Measurements from ENCODE around the gene CD47. TPM values are rescaled to one million over a fixed set of nuclear protein-coding genes. Genes with fewer than 3 reads are reported as not detected.

CD47 gene
- total and polyA plus RNA-seq, 12 donors = 24.2 to 108 (median 70.0) TPM

- Histone ChIP-seq H3K27ac (no peak overlapping the region), H3K36me3 (replicated peaks in 1 of 2) (no peaks in the 10 kb centered on the region), H3K4me3 (no peak overlapping the region), H3K27me3 (no peaks in the 10 kb centered on the region), H3K4me1 (replicated peaks in 1 of 2) (no peaks in the 10 kb centered on the region), H3K9me3 (replicated peaks in 1 of 3) (no peaks in the 10 kb centered on the region)
- intact Hi-C loops (cut with DNase I) = no loop called here
- 89 to 100% (median 98%) methylated on average over 3 of the region's 3 CpGs for whole genome bisulfite sequencing, 4 donors
- DNase-seq = no peak
- TF ChIP-seq CTCF (IDR thresholded peaks at IDR 0.05) (no peak), POLR2A (IDR thresholded peaks at IDR 0.05) (no peak)
Measured at GRCh38 chr3:108022256-108023150, 68.3 kb downstream of the CD47 start.

GRCh38 chr3:108021533-108021932 is 69.3 kb downstream of the CD47 start:
- intact Hi-C loops (cut with DNase I) = no loop called here
- Histone ChIP-seq H3K27ac (no peak overlapping the region), H3K4me3 (no peak overlapping the region), H3K4me1 (replicated peaks in 1 of 2) (no peaks in the 10 kb centered on the region), H3K9me3 (replicated peaks in 1 of 3) (no peaks in the 10 kb centered on the region), H3K36me3 (replicated peaks in 1 of 2) (no peaks in the 10 kb centered on the region), H3K27me3 (no peaks in the 10 kb centered on the region)
- no peak for DNase-seq
- 64 to 95% (median 87%) methylated on average over 2 of the region's 2 CpGs for WGBS, 4 donors
- TF ChIP-seq POLR2A (IDR thresholded peaks at IDR 0.05) = no peak

GRCh38 chr3:108021131-108021530 is 69.7 kb downstream of the CD47 start:
- intact Hi-C loops (cut with DNase I) = no loop called here

GRCh38 chr3:108018552-108018951 is 72.3 kb downstream of the CD47 start:
- no peaks in the 10 kb centered on the region for H3K27me3 ChIP-seq
- H3K36me3 ChIP-seq (replicated peaks in 1 of 2) = no peaks in the 10 kb centered on the region
- no peak overlapping the region for H3K4me3 ChIP-seq
- H3K27ac ChIP-seq = no peak overlapping the region
- no peaks in the 10 kb centered on the region for H3K9me3 ChIP-seq (replicated peaks in 1 of 3)
- H3K4me1 ChIP-seq (replicated peaks in 1 of 2) = no peaks in the 10 kb centered on the region
- no peak for DNase-seq
- TF ChIP-seq CTCF (IDR thresholded peaks at IDR 0.05) (no peak), POLR2A (IDR thresholded peaks at IDR 0.05) (no peak)
- intact Hi-C loops (cut with DNase I) = no loop called here
- 60 to 75% (median 64%) methylated on average over 8 of the region's 8 CpGs for WGBS, 4 donors

More at GRCh38 chr3:108021131-108021530, 69.7 kb downstream of the CD47 start:
- TF ChIP-seq CTCF (IDR thresholded peaks at IDR 0.05) (no peak), POLR2A (IDR thresholded peaks at IDR 0.05) (no peak)
- Histone ChIP-seq H3K9me3 (replicated peaks in 1 of 3) (no peaks in the 10 kb centered on the region), H3K4me1 (replicated peaks in 1 of 2) (no peaks in the 10 kb centered on the region), H3K36me3 (replicated peaks in 1 of 2) (no peaks in the 10 kb centered on the region), H3K27me3 (no peaks in the 10 kb centered on the region), H3K27ac (no peak overlapping the region), H3K4me3 (no peak overlapping the region)
- WGBS, 4 donors = 60 to 77% (median 71%) methylated on average over 3 of the region's 3 CpGs
- no peak for DNase-seq

GRCh38 chr3:108017587-108017986 is 73.2 kb downstream of the CD47 start:
- Histone ChIP-seq H3K27ac (no peak overlapping the region), H3K9me3 (replicated peaks in 1 of 3) (no peaks in the 10 kb centered on the region), H3K27me3 (no peaks in the 10 kb centered on the region), H3K36me3 (replicated peaks in 1 of 2) (no peaks in the 10 kb centered on the region), H3K4me1 (replicated peaks in 1 of 2) (no peaks in the 10 kb centered on the region), H3K4me3 (no peak overlapping the region)
- intact Hi-C loops (cut with DNase I) = no loop called here
- no peak for DNase-seq
- no peak for TF ChIP-seq CTCF (IDR thresholded peaks at IDR 0.05)
- TF ChIP-seq POLR2A (IDR thresholded peaks at IDR 0.05) = no peak
- 80 to 94% (median 87%) methylated on average over 4 of the region's 4 CpGs for WGBS, 4 donors
